H4 (cell line): ENCODE measurements around the gene PCDHA12. TPM values are rescaled to one million over a fixed set of nuclear protein-coding genes. Genes with fewer than 3 reads are reported as not detected.
"Not testable (repeated sequence)": the region's sequence is repeated elsewhere in the genome, so short reads cannot be mapped to it uniquely, and the experiment has no call there.

Source experiments
- DNase-seq: peaks from one replicate; pipeline ENCODE4 v3.0.0-alpha.2; 2015; ENCODE audit warnings: low spot score
- total RNA-seq: library from RNA; depleted of rRNA; stranded (reverse); fragments of >200 nt; shearing (Covaris generic); gene quantifications from 2 replicates; pipeline ENCODE4 v1.2.3, GENCODE V29; 2014

The PCDHA12 gene
- total RNA-seq, 1 experiment from 2014 or later: 0.21 TPM

DNA sequence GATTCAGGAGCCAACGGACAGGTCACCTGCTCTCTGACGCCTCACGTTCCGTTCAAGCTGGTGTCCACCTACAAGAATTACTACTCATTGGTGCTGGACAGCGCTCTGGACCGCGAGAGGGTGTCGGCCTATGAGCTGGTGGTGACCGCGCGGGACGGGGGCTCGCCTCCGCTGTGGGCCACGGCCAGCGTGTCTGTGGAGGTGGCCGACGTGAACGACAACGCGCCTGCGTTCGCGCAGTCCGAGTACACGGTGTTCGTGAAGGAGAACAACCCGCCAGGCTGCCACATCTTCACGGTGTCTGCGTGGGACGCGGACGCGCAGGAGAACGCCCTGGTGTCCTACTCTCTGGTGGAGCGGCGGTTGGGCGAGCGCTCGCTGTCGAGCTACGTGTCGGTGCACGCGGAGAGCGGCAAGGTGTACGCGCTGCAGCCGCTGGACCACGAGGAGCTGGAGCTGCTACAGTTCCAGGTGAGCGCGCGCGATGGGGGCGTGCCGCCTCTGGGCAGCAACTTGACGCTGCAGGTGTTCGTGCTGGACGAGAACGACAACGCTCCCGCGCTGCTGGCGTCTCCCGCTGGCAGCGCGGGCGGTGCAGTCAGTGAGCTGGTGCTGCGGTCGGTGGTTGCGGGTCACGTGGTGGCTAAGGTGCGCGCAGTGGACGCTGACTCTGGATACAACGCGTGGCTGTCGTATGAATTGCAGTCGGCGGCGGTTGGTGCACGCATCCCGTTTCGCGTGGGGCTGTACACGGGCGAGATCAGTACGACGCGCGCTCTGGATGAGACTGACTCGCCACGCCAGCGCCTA, 17.7 kb upstream of the PCDHA12 start:
- no peak for DNase-seq

DNA sequence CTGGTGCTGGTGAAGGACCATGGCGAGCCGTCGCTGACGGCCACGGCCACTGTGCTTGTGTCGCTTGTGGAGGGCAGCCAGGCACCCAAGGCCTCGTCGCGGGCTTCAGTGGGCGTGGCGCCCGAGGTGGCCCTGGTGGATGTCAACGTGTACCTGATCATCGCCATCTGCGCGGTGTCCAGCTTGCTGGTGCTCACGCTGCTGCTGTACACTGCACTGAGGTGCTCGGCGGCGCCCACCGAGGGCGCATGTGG, 17.2 kb upstream of the PCDHA12 start:
- DNase-seq: no peak

DNA sequence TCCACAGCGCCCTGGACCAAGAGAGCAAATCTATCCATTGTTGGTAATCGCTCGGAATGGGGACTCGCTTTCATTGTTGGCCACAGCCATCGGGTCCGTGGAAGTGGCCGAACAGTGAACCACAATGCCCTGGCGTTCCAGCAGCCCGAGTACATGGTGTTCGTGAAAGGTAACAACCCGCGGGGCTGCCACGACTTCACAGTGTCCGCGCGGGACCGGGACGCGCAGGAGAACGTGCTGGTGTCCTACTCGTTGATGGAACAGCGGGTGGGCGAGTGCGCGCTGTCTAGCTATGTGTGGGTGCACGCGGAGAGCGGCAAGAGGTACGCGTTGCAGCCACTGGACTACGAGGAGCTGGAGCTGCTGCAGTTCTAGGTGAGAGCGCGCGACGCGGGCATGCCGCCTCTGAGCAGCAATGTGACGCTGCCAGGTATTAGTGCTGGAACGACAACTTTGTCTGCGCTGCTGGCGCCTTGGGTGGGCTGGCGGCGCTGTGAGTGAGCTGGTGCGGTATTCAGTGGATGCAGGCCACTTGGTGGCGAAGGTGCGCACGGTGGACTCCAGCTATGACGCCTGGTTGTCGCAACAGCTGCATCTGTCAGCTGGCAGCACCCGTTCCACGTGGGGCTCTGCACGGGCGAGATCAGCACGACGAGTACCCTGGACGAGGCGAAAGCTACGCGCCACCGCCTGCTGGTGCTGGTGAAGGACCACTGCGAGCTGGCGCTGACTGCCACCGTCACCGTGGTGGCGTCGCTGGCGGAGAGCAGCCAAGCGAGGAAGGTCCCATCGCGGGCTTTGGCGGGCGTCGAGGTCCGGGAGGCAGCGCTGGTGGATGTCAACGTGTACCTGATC, 12.4 kb upstream of the PCDHA12 start:
- DNase-seq: no peak

GRCh38 chr5:140868721-140869554, 6.2 kb upstream of the PCDHA12 start, which contains the start of gene PCDHA11:
TSS of gene PCDHA11 (plus strand) at chr5:140868957. CDS start at chr5:140869104, 147 bp downstream.
- DNase-seq: peak; percentile 76

DNA sequence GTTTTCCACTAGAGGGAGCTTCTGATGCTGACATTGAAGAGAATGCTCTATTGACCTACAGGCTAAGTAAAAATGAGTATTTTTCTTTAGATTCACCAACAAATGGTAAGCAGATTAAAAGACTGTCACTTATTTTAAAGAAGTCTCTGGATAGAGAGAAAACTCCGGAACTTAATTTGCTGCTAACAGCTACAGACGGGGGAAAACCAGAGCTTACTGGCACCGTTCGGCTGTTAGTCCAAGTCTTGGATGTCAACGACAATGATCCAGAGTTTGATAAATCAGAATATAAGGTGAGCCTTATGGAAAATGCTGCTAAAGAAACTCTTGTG, 5.6 kb upstream of the PCDHA12 start:
- DNase-seq: peak; percentile 63

DNA sequence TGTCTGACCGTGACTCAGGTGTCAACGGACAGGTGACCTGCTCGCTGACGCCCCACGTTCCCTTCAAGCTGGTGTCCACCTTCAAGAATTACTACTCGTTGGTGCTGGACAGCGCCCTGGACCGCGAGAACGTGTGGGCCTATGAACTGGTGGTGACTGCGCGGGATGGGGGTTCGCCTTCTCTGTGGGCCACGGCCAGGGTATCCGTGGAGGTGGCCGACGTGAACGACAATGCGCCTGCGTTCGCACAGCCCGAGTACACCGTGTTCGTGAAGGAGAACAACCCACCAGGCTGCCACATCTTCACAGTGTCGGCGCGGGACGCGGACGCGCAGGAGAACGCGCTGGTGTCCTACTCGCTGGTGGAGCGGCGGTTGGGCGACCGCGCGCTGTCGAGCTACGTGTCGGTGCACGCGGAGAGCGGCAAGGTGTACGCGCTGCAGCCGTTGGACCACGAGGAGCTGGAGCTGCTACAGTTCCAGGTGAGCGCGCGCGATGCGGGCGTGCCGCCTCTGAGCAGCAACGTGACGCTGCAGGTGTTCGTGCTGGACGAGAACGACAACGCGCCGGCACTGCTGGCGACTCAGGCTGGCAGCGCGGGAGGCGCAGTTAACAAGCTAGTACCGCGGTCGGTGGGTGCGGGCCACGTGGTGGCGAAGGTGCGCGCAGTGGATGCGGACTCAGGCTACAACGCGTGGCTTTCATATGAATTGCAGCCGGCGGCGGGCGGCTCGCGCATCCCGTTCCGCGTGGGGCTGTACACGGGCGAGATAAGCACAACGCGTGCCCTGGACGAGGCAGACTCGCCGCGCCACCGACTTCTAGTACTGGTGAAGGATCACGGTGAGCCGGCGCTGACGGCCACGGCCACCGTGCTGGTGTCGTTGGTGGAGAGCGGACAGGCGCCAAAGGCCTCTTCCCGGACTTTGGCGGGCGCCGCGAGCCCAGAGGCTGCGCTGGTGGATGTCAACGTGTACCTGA, 4.6 kb upstream of the PCDHA12 start:
- DNase-seq: no peak

- not testable (repeated sequence) for DNase-seq
These were observed 1.6 kb downstream of the PCDHA12 start for GRCh38 chr5:140876541-140877261.

- DNase-seq: no peak
These were observed 2.1 kb downstream of the PCDHA12 start for GRCh38 chr5:140877262-140877581.

DNA sequence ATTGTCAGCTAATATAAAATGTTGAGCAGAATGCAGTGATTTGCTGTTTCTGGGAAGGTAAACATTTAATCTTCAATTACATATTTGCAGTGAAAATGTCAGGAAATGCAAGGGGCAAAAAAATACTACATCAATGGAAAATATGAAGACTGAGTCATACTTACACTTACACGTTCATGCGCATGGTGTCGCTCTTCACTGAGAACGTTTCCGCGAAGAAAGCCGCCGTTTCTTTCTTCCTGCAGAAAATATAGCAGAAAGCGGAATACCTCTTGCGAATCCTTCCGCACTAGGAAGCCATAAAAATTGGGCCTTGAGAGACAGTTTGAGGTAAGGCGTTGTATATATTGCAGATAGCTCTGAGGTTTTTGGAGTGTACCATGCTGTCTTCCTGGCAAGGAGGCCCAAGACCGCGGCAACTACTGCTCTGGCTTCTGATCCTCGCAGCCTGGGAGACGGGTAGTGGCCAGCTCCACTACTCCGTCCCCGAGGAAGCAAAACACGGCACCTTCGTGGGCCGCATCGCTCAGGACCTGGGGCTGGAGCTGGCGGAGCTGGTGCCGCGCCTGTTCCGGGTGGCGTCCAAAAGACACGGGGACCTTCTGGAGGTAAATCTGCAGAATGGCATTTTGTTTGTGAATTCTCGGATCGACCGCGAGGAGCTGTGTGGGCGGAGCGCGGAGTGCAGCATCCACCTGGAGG, 6.9 kb downstream of the PCDHA12 start, which contains the start of gene PCDHA13:
TSS of gene PCDHA13 (plus strand) at position 236 of the 702 bp plus-strand sequence. CDS start at position 381, 145 bp downstream.
- DNase-seq: peak; percentile 19

DNA sequence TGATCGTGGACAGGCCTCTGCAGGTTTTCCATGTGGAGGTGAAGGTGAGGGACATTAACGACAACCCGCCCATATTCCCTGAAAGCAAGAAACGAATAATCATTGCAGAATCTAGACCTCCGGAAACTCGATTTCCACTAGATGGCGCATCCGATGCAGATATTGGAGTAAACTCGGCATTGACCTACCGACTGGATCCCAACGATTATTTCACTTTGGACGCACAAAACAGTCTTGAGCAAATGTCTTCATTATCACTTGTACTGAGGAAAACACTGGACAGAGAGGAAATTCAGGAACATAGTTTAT, 7.4 kb downstream of the PCDHA12 start:
- no peak for DNase-seq

DNA sequence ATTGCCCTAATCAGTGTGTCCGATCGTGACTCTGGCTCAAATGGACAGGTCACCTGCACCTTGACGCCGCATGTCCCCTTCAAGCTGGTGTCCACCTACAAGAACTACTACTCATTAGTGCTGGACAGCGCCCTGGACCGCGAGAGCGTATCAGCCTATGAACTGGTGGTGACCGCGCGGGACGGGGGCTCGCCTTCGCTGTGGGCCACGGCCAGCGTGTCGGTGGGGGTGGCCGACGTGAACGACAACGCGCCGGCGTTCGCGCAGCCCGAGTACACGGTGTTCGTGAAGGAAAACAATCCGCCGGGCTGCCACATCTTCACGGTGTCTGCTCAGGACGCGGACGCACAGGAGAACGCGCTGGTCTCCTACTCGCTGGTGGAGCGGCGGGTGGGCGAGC, 8.3 kb downstream of the PCDHA12 start:
- no peak for DNase-seq

DNA sequence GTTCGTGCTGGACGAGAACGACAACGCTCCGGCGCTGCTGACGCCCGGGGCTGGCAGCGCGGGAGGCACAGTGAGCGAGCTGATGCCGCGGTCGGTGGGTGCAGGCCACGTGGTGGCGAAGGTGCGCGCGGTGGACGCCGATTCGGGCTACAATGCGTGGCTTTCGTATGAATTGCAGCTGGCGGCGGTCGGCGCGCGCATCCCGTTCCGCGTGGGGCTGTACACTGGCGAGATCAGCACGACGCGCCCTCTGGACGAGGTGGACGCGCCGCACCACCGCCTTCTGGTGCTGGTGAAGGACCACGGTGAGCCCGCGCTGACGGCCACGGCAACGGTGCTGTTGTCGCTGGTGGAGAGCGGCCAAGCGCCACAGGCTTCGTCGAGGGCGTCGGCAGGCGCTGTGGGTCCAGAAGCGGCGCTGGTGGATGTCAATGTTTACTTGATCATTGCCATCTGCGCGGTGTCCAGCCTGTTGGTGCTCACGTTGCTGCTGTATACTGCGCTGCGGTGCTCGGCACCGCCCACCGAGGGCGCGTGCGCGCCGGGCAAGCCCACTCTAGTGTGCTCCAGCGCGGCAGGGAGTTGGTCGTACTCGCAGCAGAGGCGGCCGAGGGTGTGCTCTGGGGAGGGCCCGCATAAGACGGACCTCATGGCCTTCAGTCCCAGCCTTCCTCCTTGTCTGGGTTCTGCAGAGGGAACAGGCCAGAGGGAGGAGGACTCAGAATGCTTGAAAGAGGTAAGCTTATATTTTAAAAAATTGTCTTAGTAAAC, 9.0 kb downstream of the PCDHA12 start:
- DNase-seq: no peak

DNA sequence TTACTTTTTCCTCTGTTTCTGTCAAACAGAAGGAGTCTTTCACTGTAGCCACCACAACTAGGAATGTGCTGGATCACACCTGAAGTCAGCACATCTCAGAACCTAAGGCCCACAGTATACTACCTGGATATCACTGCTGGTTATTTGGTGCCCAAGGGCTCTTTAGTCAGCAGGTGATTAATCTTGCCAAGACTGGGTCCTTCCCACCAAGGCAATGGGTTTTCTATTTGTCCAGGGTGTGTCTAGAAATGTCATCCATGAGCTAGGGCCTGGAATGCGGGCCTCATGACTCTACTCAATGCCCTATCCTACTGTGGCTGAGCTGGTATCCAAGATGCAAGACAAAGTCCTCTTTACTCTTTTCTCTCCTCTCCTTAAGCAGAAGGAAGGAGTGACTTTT, 41.2 kb downstream of the PCDHA12 start:
- DNase-seq: no peak

GRCh38 chr5:140923601-140924000, 48.5 kb downstream of the PCDHA12 start:
- no peak for DNase-seq

GRCh38 chr5:140925806-140926442, 50.8 kb downstream of the PCDHA12 start, which contains the start of gene PCDHAC1:
TSS of gene PCDHAC1 (plus strand) at chr5:140926299. CDS start at chr5:140926893, 594 bp downstream.
- DNase-seq: no peak

GRCh38 chr5:140926443-140927227, 51.5 kb downstream of the PCDHA12 start:
- peak; percentile 66 for DNase-seq

DNA sequence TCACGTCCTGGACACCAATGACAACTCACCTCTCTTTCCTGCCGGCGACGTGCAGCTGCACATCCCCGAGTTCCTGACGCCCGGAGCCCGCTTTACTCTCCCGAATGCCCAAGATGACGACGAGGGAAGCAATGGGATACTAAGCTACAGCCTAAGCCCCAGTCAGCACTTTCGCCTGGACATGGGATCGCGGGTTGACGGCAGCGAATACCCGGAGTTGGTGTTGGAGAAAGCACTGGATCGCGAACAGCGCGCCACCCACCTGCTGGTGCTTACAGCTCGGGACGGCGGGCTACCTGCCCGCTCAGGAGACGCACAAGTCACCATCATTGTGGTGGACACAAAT, 52.1 kb downstream of the PCDHA12 start:
- DNase-seq: no peak
